IPS-18c (cell line): ENCODE results near the gene CHTF8.

Experiments
- H3K4me3 ChIP-seq: 2 replicates; pipeline ENCODE4 v1.7.0; 2013; ENCODE audit warnings: low read depth, mild to moderate bottlenecking, low read length, moderate library complexity; ENCODE audit not compliant: insufficient read depth
- H3K9me3 ChIP-seq: one replicate; pipeline ENCODE4 v1.6.1; 2013; ENCODE audit warnings: mild to moderate bottlenecking, low read length, moderate library complexity; ENCODE audit not compliant: control insufficient read depth, insufficient read depth

CHTF8 gene

GRCh38 chr16:69072640-69072974 lies 59.8 kb downstream of the CHTF8 start:
- H3K4me3 ChIP-seq: no peak overlapping the region
- H3K9me3 ChIP-seq: no peaks in the 10 kb centered on the region

GRCh38 chr16:69071036-69071435 lies 61.4 kb downstream of the CHTF8 start:
- Histone ChIP-seq H3K4me3 (no peak overlapping the region), H3K9me3 (no peaks in the 10 kb centered on the region)

GRCh38 chr16:69069504-69069903 lies 62.9 kb downstream of the CHTF8 start:
- Histone ChIP-seq H3K4me3 (no peak overlapping the region), H3K9me3 (no peaks in the 10 kb centered on the region)
